DMS53 (cell line): ENCODE measurements around the gene SLC6A5.
A peak's percentile ranks its signal among the peaks of the same experiment; 100 is the strongest.

Experiments used
- DNase-seq: peaks from one replicate; lab custom pipeline; 2025; lab: John Stamatoyannopoulos, UW

SLC6A5 gene

GRCh38 chr11:20596205-20597153 is 2.9 kb upstream of the SLC6A5 start:
- DNase-seq = no peak

- DNase-seq = no peak
Observed at GRCh38 chr11:20597154-20597679, 2.2 kb upstream of the SLC6A5 start.

- peak; percentile 44 for DNase-seq
Observed at GRCh38 chr11:20597680-20598484, 1.5 kb upstream of the SLC6A5 start.

GRCh38 chr11:20598492-20598891 is 916 bp upstream of the SLC6A5 start:
- no peak for DNase-seq

DNA sequence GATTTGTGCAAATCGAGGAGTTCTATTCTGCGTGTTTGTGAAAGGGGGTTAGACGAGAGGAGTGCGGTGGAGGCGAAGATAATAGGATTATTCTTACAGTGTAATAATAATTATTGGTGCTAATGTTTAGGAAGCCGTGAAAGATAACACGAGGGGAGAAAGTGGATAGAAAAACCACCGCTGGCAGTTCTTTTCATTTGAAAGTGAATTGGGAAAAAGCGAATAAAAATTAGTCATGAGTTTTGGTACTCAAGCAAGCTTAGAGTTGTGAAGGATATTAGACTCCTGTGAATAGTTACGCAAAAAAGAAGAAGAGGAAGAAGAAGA is 575 bp downstream of the SLC6A5 start:
- DNase-seq = no peak

- DNase-seq = no peak
Observed at GRCh38 chr11:20600551-20600950, 1.1 kb downstream of the SLC6A5 start.

DNA sequence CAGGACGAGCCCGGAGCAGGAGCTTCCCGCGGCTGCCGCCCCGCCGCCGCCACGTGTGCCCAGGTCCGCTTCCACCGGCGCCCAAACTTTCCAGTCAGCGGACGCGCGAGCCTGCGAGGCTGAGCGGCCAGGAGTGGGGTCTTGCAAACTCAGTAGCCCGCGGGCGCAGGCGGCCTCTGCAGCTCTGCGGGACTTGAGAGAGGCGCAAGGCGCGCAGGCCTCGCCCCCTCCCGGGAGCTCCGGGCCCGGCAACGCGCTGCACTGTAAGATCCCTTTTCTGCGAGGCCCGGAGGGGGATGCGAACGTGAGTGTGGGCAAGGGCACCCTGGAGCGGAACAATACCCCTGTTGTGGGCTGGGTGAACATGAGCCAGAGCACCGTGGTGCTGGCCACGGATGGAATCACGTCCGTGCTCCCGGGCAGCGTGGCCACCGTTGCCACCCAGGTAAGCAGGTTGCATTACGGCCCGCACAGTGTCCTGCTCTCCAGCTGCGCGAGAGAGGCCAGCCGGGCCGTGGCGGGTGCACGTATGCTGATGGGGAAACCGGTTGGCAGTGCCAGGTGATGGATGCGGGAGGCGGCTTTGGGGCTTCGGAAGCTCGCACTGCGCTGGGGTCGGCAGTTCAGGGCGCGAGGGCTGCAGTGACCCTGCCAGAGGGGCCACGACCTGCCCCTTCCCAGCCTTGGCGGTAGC is 2.0 kb downstream of the SLC6A5 start:
- peak; percentile 57 for DNase-seq

DNA sequence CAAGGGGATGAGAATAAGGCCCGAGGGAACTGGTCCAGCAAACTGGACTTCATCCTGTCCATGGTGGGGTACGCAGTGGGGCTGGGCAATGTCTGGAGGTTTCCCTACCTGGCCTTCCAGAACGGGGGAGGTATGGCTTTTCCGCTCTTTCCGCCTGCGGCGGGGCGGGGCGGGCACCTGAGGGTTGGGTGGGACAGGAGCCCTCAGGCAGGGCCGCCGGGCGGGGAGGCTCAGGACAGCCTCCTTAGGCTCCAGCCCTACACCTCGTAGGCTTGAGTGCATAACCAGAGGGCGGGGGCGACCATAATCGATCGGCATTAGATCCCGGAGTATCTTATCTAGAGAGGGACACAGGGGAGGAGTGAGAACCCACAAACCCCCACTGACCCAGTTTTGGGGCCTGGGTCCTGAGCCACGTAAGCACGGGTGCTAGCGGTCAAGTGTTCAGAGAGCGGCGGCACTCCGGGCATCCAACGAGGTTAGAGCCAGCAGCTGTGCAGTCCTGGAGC is 4.9 kb downstream of the SLC6A5 start:
- no peak for DNase-seq

DNA sequence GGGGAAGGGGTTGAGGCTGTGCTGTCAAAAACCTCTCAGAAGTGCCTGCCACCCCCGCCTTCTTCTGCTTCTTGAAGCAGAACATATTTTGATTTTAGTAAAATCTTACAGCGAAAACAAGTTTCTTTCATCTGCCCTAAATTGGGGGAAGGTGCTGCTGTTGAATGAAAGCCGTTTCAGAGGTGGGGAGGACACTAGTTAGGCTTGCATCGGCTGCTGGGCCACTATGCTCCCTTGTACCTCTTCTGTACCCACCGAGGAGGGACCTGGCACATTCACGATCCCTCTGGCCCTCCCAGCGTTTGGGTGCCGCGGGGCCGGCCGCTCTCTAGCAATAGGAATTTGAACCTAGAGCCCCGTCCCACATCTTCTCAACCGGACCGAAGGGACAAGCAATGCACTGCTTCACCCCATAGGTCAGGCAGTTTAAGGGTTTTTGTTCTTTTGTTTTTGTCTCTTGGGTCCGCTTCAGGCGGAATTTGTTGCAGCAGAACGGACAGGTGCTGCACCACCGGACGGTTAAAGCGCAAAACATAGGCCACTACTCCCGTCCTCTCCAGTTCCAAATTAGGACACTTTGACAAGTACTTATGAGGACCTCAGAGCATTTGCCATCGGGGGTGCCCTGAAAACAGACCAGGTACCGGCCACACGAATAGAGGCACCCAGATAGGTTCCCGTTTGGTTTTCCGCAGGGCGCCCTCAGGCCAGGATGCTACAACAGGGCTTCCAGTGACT is 5.6 kb downstream of the SLC6A5 start:
- no peak for DNase-seq

GRCh38 chr11:20605602-20606091 is 6.2 kb downstream of the SLC6A5 start:
- DNase-seq = no peak

- DNase-seq = no peak
Observed at GRCh38 chr11:20608934-20609333, 9.5 kb downstream of the SLC6A5 start.

DNA sequence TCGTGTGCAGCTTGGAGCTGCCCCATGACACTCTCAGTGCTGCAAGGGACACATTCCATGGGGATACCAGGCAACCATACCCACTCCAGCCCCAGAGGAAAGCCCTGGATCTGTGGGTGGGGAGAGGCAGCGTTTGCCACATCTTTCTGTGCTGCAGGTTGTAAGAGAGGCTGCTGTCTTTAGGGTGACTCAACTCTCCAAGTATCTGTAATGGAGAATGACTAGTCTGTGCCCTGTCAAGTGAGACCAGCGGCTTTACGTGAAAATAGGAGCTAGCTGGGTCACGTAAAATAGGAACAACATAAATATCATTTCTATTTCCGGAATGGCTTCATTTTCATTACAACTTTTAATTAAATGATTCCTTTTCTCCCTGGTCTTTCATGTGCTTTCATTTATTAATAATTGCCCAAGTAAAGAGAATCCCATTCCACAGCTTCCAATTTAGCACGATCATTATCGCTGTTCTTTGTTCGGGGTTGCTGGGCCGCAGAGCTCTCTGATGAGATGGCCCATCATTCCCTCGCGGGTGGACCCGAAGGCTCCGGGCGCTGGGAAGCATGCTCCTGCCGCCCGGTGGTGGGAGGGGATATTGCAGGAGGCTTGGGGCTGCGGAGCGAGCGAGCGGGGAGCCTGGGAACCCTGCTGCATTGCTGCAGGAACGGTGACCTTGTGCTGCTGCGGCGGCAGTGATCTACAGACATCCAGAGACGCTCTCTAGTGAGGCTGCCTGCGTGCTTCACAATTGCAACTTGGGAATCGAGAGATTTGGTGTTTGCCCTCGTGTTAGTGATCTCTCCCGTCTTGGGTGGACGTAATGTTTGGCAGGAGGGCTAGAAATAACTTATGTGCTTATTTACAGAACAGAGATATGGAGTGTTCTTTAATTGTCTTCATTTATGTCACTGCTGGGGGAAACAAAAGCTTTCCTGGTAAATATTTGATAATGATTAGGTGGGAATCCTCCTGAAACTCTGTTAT is 10.6 kb downstream of the SLC6A5 start:
- peak; percentile 93 for DNase-seq

- no peak for DNase-seq
Observed at GRCh38 chr11:20610825-20611224, 11.4 kb downstream of the SLC6A5 start.

DNA sequence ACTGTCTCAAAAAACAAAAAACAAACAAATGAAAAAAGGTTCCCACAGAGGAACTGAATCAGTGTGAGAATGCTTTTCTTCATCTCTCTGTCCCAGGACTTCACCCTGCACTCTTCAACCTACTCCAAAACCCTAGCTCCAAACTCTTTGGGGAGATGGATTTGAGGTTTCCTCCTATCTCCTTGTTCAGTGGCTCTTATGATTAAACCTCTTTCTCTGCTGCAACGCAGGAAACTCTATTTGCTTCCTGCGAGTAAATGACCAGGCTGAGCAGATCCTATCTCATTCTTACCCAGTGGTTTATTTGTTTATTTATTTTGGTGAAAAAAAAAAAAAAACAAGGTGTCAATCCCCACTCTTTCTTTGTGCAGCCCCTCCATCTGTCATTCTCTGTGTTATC is 12.0 kb downstream of the SLC6A5 start:
- DNase-seq = no peak

DNA sequence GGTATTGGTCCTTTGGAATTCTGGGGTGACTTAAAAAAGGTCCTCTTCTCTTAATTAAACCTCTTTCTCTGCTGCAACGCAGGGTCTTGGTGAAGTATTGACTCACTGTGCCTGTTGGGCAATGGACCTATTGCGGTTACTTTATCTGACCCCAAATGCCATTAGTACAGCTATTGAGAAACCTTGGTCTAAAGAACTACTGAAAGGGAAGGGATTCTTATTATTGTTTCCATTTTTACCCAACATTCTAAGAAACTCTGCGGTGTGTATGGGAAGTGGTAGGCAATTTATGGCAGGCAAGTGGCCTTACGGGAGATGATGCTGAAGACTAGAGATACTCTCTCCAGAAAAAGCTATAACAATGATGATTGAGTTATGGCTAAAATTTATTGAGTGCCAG is 12.5 kb downstream of the SLC6A5 start:
- DNase-seq = no peak

DNA sequence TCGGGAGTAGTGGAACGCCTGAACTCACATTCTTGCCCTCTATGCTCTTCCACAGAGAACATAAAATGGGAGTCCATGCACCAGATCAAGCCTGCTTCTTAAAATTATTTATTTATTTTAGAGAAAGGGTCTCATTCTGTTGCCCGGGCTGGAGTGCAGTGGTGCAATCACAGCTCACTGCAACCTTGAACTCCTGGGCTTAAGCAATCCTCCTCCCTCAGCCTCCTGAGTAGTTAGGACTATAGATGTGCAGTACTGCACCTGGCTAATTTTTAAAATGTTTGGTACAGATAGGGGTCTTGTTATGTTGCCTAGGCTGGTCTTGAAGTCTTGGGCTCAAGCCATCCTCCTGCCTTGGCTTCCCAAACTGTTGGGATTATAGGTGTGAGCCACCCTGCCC is 13.0 kb downstream of the SLC6A5 start:
- DNase-seq = no peak

GRCh38 chr11:20616920-20617319 is 17.5 kb downstream of the SLC6A5 start:
- no peak for DNase-seq

DNA sequence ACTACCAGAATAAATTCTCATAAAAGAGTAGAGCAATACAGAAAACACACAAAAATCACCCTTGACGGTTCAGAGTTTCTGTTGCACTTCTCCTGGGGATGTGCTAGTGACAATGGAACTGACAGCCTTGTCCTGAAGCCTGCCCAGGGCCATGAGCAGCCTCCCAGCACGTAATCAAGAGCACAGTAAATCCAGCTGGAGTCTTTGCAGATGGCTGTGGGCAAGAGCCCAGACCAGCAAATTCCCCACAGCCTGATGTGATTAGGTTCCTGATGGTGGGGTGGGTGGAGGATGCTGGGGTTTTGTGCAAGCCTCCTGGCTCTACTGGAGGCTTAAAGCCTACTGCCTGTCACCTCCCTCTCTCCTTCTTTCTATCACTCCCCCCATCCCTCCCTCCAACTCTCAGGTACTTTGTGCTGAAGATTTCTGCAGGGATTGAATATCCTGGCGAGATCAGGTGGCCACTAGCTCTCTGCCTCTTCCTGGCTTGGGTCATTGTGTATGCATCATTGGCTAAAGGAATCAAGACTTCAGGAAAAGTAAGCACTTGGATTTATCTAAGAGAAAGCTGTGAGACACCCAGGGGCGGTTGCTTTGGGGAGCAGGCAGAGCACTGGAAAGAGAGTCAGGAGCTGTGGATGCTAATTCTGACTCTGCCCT is 18.1 kb downstream of the SLC6A5 start:
- no peak for DNase-seq

GRCh38 chr11:20618083-20618482 is 18.7 kb downstream of the SLC6A5 start:
- no peak for DNase-seq
